DMS114 treated with DMSO at 0.1 percent for 48 hours (cell line): ENCODE results near the gene TMEM167B.
A peak's percentile ranks its signal among the peaks of the same experiment; 100 is the strongest.

Source experiments
- DNase-seq: peaks from one replicate; lab custom pipeline; 2025; ENCODE audit not compliant: unreplicated experiment; lab: John Stamatoyannopoulos, UW

The TMEM167B gene

DNA sequence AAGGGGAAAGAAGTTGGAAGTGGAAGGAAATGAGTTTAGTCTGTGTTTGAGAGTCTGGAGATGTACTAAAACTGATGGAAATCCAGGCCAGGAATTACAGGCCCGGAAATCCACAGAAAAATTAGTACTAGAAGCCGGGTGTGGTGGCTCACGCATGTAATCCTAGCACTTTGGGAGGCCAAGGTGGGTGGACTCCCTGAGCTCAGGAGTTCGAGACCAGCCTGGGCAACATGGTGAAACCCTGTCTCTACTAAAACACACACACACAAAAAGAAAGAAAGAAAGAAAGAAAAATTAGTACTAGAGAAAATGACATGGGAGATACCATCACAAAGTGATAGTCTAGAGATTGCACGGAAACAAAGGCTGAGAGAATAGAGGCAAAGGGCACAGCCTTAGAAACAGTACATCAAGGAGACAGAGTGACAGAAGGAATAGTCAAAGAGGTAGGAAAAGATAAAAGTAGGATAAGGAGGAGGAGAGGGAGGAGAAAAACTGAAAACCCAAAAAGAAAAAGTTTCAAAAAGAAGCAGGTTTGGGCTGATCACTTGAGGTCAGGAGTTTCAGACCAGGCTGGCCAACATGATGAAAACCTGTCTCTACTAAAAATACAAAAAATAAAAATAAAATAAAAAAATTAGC, 10.0 kb upstream of the TMEM167B start:
- no peak for DNase-seq

DNA sequence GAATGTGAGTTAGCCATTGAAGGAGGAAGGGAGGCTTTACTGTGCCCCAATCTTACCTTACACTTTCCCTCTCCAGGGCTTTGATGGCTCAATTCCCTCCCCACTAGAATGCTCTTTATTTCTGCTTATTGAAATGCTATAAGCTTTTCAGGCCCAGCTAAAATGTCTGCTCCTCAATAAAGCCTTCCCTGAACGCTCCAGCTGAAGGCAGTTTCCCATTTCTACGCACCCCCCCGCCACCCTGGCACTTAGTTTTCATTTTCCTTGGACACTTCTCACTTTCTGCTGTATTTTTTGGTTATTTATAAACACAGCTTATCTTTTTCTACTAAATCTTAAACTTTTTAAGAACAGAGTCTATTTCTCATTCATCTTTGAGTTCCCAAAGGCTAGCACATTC, 7.1 kb upstream of the TMEM167B start:
- DNase-seq = no peak

GRCh38 chr1:109083923-109084322, 6.6 kb upstream of the TMEM167B start:
- no peak for DNase-seq

GRCh38 chr1:109084563-109085517, 5.7 kb upstream of the TMEM167B start:
- no peak for DNase-seq

GRCh38 chr1:109089242-109090015, 1.1 kb upstream of the TMEM167B start:
- peak; percentile 80 for DNase-seq

- DNase-seq = peak; percentile 66
Measured at GRCh38 chr1:109091078-109091838, 694 bp downstream of the TMEM167B start.

GRCh38 chr1:109091839-109092193, 1.3 kb downstream of the TMEM167B start:
- DNase-seq = no peak

GRCh38 chr1:109094377-109094803, 3.8 kb downstream of the TMEM167B start:
- no peak for DNase-seq

DNA sequence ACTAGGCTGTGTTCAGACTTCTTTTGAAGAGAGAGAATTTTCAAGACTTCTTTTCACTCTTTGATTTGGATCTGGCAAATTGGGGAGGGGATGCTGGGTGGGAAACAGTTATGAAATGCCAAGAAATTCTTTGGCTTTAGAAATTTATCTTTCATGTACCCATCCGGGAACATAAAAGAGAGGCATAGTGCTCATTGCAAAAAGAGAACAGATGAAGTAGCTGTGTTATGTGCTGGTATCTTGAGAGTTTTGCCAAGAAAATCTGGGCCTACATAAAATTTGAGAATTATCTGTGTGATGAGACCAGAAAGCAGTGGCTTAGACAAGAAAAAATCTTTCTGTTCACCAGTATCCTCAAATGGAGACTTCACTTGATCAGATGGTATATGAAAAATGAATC, 4.3 kb downstream of the TMEM167B start:
- no peak for DNase-seq

GRCh38 chr1:109095631-109096030, 5.1 kb downstream of the TMEM167B start:
- DNase-seq = no peak

DNA sequence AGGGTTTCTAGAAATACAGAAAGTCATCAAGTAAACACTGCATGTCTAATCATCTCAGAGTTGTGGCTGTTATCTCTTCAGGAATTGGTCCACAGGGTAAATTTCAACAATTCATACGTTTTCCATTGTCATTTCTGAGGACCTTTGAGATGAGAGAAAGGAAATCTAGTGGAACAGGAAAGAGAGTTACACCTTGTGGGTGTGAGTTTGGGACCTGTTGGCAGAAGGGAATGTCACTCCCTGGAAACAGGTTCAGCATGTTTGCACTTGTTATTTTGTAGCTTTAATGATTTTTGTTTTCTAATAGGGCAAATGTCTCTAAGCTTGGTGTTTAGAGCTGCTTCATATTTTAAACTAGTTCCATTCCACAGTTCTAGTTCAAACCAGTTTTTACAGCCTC, 5.6 kb downstream of the TMEM167B start:
- DNase-seq = no peak

DNA sequence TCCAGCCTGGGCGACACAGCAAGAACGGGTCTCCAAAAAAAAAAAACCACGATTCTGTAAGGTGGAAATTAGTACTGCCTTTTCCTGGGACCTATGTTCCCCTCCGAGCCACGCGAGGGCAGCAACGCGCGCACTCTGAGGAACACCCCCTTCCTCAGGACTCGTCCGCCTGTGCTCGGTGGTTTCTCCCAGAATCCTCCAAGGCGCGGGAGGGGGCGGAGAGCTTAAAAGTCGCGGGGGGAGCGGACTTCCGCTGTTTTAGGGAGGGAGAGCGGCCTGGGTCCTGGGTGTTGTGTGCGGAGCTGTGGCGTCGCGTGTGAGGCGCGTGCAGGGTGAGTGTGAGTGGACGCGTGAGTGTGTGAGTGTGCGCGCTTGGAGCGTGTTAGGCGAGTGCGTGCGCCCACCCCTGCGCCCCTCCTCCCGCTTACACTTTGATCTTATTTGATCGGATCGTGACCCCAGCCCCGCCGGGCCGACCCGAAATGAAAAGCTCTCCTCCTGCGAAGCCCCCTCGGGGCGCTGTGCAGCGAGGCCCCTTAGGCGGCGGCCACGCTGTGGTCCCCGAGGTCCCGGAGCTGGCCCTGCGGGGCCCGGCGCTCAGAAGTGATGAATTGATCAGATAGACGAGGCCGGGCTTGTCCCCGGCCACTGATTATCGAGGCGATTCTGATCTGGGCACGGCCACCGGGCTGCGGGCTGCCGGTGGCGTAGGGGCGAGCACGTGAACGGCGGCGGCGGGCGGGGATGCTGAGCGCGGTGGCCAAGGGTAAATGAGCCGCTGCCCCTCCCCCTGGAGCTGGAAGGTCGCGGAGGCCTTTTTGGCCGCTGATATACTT, 9.6 kb downstream of the TMEM167B start:
- peak; percentile 95 for DNase-seq

DNA sequence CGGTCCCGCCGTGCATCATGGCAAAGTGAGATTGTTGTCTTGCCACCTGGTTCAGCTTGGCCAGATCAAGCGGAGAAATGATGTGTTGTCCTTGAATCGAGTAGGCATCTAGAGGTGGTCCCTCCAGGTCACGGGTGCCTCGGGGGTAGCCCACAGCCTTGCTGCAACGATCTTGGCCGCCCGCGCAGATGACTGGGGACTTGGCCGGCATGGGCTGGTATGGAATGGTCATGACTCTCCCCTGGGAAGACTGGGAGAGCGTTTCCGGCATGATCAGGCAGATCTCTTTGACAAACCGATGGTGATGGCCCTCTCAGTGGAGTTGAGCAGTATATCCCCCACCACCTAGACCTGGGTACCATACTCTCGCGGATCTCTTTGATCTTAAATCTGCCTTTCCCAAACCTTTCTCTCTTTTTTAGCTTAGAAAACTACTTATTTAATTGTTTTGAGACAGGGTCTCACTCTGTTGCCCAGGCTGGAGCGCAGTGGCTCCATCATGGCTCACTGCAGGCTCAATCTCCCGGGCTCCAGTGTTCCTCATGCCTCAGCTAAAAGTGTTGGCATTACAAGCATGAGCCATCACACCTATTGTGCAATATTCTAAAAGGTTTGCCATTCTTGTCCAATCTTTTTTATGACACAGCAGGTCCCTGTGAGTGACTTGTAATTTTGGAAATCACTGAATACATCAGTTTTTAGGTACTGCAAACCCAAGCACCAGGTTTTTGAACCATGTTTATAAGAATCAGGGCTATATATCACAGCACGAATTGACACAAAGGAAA, 14.0 kb downstream of the TMEM167B start:
- no peak for DNase-seq

DNA sequence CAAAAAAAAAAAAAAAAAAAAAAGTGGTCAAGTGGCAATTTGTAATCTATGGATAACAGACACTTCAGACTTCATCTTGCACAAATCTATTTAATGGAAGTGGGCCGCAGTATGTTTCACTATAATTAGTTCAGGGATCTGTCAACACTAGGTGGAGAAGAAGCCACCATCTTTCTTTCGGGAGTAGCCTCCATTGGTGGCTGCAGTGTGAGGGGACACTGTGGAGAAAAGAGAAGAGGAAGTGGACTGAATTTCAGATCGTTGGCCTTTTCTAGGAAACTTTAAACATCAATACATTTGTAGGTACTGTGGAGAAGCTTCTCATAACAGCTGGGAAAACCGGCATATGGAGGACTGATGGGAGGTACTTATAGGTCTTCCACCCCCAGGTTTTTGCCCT, 15.3 kb downstream of the TMEM167B start:
- no peak for DNase-seq

DNA sequence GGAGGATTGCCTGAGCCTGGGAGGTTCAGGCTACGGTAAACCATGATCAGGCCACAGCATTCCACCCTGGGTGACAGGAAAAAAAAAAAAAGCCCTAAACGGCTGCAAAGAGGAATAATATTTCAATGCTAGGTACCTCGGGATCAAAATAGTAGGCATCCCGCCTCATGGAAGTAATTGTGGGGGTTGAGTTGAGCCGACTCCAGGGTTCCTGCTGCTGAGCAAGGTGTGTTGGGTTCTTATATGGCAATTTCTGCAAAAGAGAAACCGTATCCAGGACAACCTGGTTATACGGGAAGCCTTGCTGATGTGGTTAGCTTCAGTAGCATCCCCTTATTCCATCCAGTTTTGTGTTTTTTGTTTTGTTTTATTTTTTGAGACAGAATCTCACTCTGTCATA, 17.2 kb downstream of the TMEM167B start:
- no peak for DNase-seq

- no peak for DNase-seq
Measured at GRCh38 chr1:109109906-109110305, 19.3 kb downstream of the TMEM167B start.

DNA sequence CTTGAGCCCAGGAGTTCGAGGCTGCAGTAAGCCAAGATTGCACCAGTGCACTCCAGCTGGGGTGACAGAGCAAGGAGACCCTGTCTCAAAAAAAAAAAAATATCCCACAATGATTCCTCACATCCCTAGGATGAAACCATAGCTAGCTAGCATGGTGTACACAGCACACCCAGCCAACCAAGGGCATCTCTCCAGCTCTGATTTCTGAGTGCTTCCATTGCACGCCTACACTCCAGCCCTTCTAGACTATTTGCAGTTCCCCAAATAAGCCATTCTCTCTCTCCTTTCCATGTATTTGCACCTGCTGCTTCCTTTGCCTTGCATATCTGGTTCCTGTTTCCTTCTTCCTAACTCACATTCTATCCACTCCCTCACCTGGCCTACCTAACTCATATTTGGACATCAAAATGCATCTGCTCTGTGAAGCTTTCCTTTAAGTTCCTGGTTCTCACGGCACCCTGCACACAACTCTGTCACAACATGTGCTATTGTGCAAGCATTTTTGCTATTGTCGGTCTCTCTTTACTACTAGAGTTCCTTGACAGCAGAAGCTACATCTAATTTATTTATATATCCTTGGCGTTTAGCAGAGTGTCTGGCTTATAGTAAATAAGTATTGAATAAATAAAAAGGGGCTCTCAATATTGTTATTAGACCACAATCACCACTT, 21.0 kb downstream of the TMEM167B start:
- no peak for DNase-seq

DNA sequence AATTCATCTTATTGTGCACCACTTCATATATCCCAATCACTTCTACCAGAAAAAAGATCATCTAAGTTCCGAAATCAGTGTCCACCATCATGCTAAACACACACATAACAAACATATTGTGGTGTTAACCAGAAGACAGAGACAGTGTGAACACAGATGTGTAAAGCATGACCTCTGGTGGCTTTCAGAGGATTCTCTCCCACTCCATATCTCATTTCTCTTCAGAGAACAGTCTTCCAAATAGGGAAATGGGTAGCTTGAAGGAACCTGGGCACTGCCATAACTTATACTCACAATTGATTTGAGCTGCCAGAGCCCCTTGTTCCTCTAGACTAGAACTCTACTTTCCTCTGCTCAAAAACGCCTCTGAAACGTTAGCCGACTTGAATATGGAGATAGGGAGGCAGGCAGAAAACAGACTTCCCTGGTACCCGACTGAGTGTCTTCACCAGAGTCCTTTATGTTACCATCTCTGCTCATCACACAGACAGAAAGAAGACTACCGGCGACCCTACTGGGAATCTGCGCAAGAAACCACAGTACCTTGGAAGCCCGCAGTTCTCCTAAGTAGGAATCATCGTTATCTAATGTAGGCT, 21.6 kb downstream of the TMEM167B start:
- DNase-seq = peak; percentile 45
